Fibroblast of skin of scalp (primary cell): Measurements from ENCODE around the gene TNFAIP8.

Experiments used
- DNase-seq: peaks from one replicate; pipeline ENCODE4 v3.0.0-alpha.2; 2013

The TNFAIP8 gene

GRCh38 chr5:119371146-119371545 lies 15.3 kb downstream of the TNFAIP8 start:
- DNase-seq: no peak

GRCh38 chr5:119373449-119373858 lies 17.6 kb downstream of the TNFAIP8 start:
- DNase-seq: no peak

GRCh38 chr5:119374901-119375300 lies 19.1 kb downstream of the TNFAIP8 start:
- no peak for DNase-seq

- no peak for DNase-seq
Measured at GRCh38 chr5:119377066-119377465, 21.2 kb downstream of the TNFAIP8 start.

- DNase-seq: peak; percentile 86
Measured at GRCh38 chr5:119378075-119378700, 22.4 kb downstream of the TNFAIP8 start.

GRCh38 chr5:119379096-119379495 lies 23.3 kb downstream of the TNFAIP8 start:
- DNase-seq: no peak

- no peak for DNase-seq
Measured at GRCh38 chr5:119379942-119380547, 24.2 kb downstream of the TNFAIP8 start.

GRCh38 chr5:119382169-119382568 lies 26.4 kb downstream of the TNFAIP8 start:
- no peak for DNase-seq

GRCh38 chr5:119383008-119383407 lies 27.2 kb downstream of the TNFAIP8 start:
- DNase-seq: no peak

GRCh38 chr5:119385136-119385535 lies 29.3 kb downstream of the TNFAIP8 start:
- DNase-seq: no peak

GRCh38 chr5:119385536-119386128 lies 29.8 kb downstream of the TNFAIP8 start:
- DNase-seq: no peak

- DNase-seq: no peak
Measured at GRCh38 chr5:119386596-119387344, 31.0 kb downstream of the TNFAIP8 start.

GRCh38 chr5:119387945-119388618 lies 32.3 kb downstream of the TNFAIP8 start:
- DNase-seq: no peak

- DNase-seq: no peak
Measured at GRCh38 chr5:119388619-119389190, 32.9 kb downstream of the TNFAIP8 start.

GRCh38 chr5:119389288-119390030 lies 33.6 kb downstream of the TNFAIP8 start:
- no peak for DNase-seq

GRCh38 chr5:119390404-119390803 lies 34.6 kb downstream of the TNFAIP8 start:
- DNase-seq: no peak

GRCh38 chr5:119393201-119393691 lies 37.4 kb downstream of the TNFAIP8 start:
- DNase-seq: peak; percentile 71

GRCh38 chr5:119393746-119394145 lies 37.9 kb downstream of the TNFAIP8 start:
- DNase-seq: peak; percentile 61

- no peak for DNase-seq
Measured at GRCh38 chr5:119395080-119395836, 39.4 kb downstream of the TNFAIP8 start.

- DNase-seq: no peak
Measured at GRCh38 chr5:119396030-119396664, 40.3 kb downstream of the TNFAIP8 start.
